Uterus (tissue), 4 donors: ENCODE results near the gene KPTN. TPM values are rescaled to one million over a fixed set of nuclear protein-coding genes. Genes with fewer than 3 reads are reported as not detected.

Source experiments
- DNase-seq, 2 donors: peaks; one replicate each; pipeline ENCODE4 v3.0.0-alpha.2; 2019 to 2020
- H3K27ac ChIP-seq, 2 donors: fragments of 200-600 bp; sonication (generic); 1 replicate in 1 of 2; 2 replicates in 1 of 2; pipeline ENCODE4 v1.5.1; 2016 to 2018
- H3K27me3 ChIP-seq, 2 donors: fragments of 200-600 bp; sonication (generic); one replicate each; pipeline ENCODE4 v1.5.1; 2018 to 2019; ENCODE audit warnings: control low read depth in 1 of 2
- H3K36me3 ChIP-seq, 2 donors: fragments of 200-600 bp; sonication (generic); one replicate each; pipeline ENCODE4 v1.5.1; 2019; ENCODE audit warnings: control low read depth in 1 of 2
- H3K4me1 ChIP-seq, 2 donors: fragments of 200-600 bp; sonication (generic); one replicate each; pipeline ENCODE4 v1.5.1; 2018 to 2019; ENCODE audit warnings: control low read depth in 1 of 2
- H3K4me3 ChIP-seq, 2 donors: fragments of 200-600 bp; sonication (generic); 1 replicate in 1 of 2; 2 replicates in 1 of 2; pipeline ENCODE4 v1.5.1; 2018 to 2019; ENCODE audit warnings: mild to moderate bottlenecking in 1 of 2
- H3K9me3 ChIP-seq, 2 donors: fragments of 200-600 bp; sonication (generic); one replicate each; pipeline ENCODE4 v1.5.1; 2019; ENCODE audit warnings: control low read depth in 1 of 2
- CTCF ChIP-seq, 4 experiments: fragments of 200-600 bp in 2 of 4; fragments of 450-650 bp in 2 of 4; sonication (generic) in 2 of 4; IDR thresholded peaks; one replicate each; pipeline ENCODE4 v1.5.1; 2016 to 2019; ENCODE audit warnings: antibody characterized with exemption in 4 of 4, mild to moderate bottlenecking in 2 of 4, moderate library complexity in 1 of 4
- POLR2A ChIP-seq, 2 donors: fragments of 450-650 bp; IDR thresholded peaks; one replicate each; pipeline ENCODE4 v1.6.1; 2016; ENCODE audit warnings: antibody characterized with exemption in 2 of 2, mild to moderate bottlenecking in 1 of 2, moderate library complexity in 1 of 2
- intact Hi-C: fragments of 100-400 bp; cut with DNase I; formaldehyde crosslinking; loops from one replicate; pipeline ENCODE4 v1.15.1; 2023; ENCODE audit warnings: low total_unique reads
- total RNA-seq, 4 donors: library from RNA; depleted of rRNA in 3 of 4; stranded (reverse); fragments of >200 nt in 3 of 4; gene quantifications; one replicate each; pipeline versions ENCODE4 v1.1.0 to v1.2.4, GENCODE V29; 2014 to 2023
- donor health status: DM: yes; HTN: yes; CAD: no.

Gene KPTN
- total RNA-seq, 4 donors from 2014 or later, result 5.4 to 9.0 (median 6.4) TPM; not detected in 1

- TF ChIP-seq CTCF (IDR thresholded peaks at IDR 0.05), result no peak
- TF ChIP-seq POLR2A (IDR thresholded peaks at IDR 0.05), result no peak
- no peak for DNase-seq
- Histone ChIP-seq H3K9me3 (no peaks in the 10 kb centered on the region), H3K27me3 (no peaks in the 10 kb centered on the region), H3K36me3 (no peaks in the 10 kb centered on the region), H3K4me3 (no peak overlapping the region), H3K4me1 (no peaks in the 10 kb centered on the region), H3K27ac (no peak overlapping the region)
- intact Hi-C loops, result no loop called here
These were observed 39.5 kb upstream of the KPTN start for GRCh38 chr19:47523473-47523872.

- no peaks in the 10 kb centered on the region for H3K36me3 ChIP-seq
- no peak overlapping the region for H3K4me3 ChIP-seq
- no peak for DNase-seq
- peak overlapping the region in 1 of 2 donors; percentile 21 for H3K27ac ChIP-seq
- no peaks in the 10 kb centered on the region for H3K27me3 ChIP-seq
- intact Hi-C loops, result no loop called here
- no peaks in the 10 kb centered on the region for H3K9me3 ChIP-seq
- TF ChIP-seq CTCF (IDR thresholded peaks at IDR 0.05), result no peak
- TF ChIP-seq POLR2A (IDR thresholded peaks at IDR 0.05), result no peak
- H3K4me1 ChIP-seq, result no peaks in the 10 kb centered on the region
These were observed 37.6 kb upstream of the KPTN start for GRCh38 chr19:47521473-47522180.

DNA sequence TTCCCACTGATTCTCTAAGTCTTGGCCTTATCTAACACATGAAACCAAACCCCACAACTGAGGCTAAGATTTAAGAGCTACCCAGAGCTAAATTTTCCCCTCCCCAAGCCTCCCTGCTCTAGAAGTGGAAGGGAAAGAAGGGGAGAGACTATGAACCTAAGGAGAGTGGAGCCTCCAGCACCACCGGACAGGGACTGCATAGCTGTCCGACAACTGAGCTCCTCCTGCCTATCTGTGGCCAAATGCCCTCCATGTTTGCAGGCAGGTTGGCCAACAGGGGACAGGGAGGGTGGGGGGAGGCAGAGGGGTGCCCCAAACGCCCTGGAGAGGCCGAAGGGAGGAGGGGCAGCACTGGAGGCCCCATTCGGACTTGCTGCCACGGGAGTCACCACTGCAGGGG lies 36.8 kb upstream of the KPTN start:
- H3K4me1 ChIP-seq, result no peaks in the 10 kb centered on the region
- H3K36me3 ChIP-seq, result no peaks in the 10 kb centered on the region
- H3K9me3 ChIP-seq, result no peaks in the 10 kb centered on the region
- DNase-seq, result no peak
- intact Hi-C loops, result no loop called here
- H3K27ac ChIP-seq, result no peak overlapping the region
- no peaks in the 10 kb centered on the region for H3K27me3 ChIP-seq
- TF ChIP-seq CTCF (IDR thresholded peaks at IDR 0.05) (no peak), POLR2A (IDR thresholded peaks at IDR 0.05) (no peak)
- no peak overlapping the region for H3K4me3 ChIP-seq

- Histone ChIP-seq H3K4me3 (no peak overlapping the region), H3K4me1 (no peaks in the 10 kb centered on the region), H3K27ac (no peak overlapping the region), H3K27me3 (no peaks in the 10 kb centered on the region), H3K36me3 (no peaks in the 10 kb centered on the region), H3K9me3 (no peaks in the 10 kb centered on the region)
- no peak for DNase-seq
- TF ChIP-seq CTCF (IDR thresholded peaks at IDR 0.05) (no peak), POLR2A (IDR thresholded peaks at IDR 0.05) (no peak)
- intact Hi-C loops, result no loop called here
These were observed 36.4 kb upstream of the KPTN start for GRCh38 chr19:47520343-47520806.

GRCh38 chr19:47518854-47519253 lies 34.8 kb upstream of the KPTN start:
- Histone ChIP-seq H3K4me1 (no peaks in the 10 kb centered on the region), H3K9me3 (no peaks in the 10 kb centered on the region), H3K27ac (no peak overlapping the region), H3K36me3 (no peaks in the 10 kb centered on the region), H3K27me3 (no peaks in the 10 kb centered on the region), H3K4me3 (no peak overlapping the region)
- intact Hi-C loops, result no loop called here
- no peak for DNase-seq
- no peak for TF ChIP-seq POLR2A (IDR thresholded peaks at IDR 0.05)
- TF ChIP-seq CTCF (IDR thresholded peaks at IDR 0.05), result no peak
